ENCODE results near the gene ATP1A1. TPM values are rescaled to one million over a fixed set of nuclear protein-coding genes. Genes with fewer than 3 reads are reported as not detected.

Gene ATP1A1
- total and polyA plus RNA-seq, 9 of the 15 experiments (the other 6 are each of a cell fraction or from before 2014, with no cell fraction given) = 99.3 to 513 (median 234) TPM

DNA sequence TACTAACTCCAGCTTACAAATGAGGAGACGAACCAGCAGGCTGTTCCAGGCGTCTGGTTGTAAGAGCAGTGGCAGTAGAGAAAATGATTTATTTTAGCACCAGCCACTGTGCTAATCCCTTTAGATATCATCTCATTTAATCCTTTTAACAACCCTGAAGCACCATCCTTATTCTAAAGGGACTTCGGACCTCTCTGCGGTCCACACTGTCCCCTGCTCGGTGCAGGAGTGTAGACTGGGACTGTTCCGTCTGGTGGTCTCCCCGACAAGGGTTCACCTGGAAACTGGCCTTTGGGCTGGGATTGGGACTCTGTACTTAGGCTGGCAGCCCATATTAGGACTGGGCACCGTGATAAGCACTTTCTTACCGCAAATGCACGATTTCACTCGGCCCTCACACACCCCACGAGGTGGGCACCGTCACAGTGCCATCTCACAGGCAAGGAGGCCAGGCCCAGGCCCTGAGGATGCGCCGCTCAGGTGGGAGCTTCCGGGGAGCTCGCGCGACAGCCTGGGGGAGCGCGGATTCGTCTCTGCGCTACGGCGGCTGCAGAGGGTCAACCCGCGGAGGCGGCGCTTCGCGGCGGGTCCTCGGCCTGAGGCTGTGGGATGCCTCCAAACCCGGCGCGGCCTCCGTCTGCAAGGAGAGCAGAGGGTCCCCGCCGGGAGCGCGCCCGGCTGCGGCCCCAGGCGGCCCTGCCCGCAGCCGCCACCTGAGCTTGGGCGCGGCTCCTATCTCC is 45.2 kb downstream of the ATP1A1 start (continued):
- TF ChIP-seq, protein P1, sequence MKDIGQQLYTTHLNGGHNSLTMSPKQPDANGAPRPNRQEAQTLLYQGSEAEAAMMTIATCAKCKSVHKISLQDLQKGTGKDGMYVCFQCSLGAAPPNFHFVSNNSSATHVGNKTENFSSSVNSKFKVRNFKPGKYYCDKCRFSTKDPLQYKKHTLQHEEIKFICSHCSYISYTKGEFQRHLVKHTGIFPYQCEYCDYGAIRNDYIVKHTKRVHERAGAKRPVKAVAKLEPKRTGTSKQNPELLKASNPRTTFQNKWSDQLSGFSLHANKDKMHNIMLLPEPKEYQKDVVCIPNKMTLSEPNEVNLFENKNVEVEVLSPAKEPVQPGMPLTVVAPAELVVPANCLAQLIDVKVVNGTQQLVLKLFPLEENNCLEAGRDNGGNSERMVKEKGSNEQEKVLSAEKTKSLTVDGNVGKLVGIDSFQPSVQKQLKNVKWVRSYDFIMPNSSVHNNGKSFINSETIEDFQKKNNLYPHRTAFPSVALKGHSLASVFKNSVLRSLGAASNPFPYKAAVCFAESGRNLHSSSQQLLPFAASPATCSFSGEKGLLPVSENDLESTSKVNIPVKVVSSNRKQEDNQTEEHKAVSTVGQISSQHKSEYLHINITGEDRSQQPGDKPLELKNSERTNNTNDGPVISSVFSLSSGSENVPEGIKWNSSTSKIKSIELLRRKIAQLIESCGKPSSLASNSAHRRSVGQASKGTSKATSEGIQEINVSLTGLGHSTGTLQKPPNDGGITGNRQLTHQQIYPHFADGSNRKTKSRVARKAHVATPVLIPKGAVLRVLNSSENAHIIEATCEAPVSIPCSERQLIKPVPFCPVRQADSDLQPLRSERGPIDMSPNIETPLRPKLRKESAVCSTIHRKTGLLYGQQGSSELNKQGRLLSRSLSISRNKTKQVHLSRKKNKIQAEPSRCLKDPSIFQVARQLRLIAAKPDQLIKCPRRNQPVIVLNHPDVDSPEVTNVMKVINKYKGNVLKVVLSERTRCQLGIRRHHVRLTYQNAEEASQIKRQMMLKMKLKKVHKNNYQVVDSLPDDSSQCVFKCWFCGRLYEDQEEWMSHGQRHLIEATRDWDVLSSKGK (CRISPR knock-in tag; IDR thresholded peaks at IDR 0.05) = no peak
- TF ChIP-seq KLF16 (IDR thresholded peaks at IDR 0.05) (peak; percentile 68), SREBF1 (IDR thresholded peaks at IDR 0.05; ENCODE audit: borderline replicate concordance, low read depth, low read length) (no peak), TEAD2 (tag; IDR thresholded peaks at IDR 0.05) (no peak), KDM5B (IDR thresholded peaks at IDR 0.05; ENCODE audit: insufficient replicate concordance, low read depth, low read length) (peak; percentile 70), ZNF766 (CRISPR knock-in tag; conservative IDR thresholded peaks at IDR 0.05) (no peak), SMAD1 (IDR thresholded peaks at IDR 0.05; ENCODE audit: low read depth, low read length, partially characterized antibody) (no peak), XRCC3 (IDR thresholded peaks at IDR 0.05) (no peak), ARID1B (IDR thresholded peaks at IDR 0.05) (no peak)
- TF ChIP-seq, protein P2, sequence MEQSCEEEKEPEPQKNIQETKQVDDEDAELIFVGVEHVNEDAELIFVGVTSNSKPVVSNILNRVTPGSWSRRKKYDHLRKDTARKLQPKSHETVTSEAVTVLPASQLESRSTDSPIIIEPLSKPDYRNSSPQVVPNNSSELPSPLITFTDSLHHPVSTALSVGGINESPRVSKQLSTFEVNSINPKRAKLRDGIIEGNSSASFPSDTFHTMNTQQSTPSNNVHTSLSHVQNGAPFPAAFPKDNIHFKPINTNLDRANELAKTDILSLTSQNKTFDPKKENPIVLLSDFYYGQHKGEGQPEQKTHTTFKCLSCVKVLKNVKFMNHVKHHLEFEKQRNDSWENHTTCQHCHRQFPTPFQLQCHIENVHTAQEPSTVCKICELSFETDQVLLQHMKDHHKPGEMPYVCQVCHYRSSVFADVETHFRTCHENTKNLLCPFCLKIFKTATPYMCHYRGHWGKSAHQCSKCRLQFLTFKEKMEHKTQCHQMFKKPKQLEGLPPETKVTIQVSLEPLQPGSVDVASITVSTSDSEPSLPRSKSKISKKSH (CRISPR knock-in tag; IDR thresholded peaks at IDR 0.05) = no peak
- TF ChIP-seq, protein P3, sequence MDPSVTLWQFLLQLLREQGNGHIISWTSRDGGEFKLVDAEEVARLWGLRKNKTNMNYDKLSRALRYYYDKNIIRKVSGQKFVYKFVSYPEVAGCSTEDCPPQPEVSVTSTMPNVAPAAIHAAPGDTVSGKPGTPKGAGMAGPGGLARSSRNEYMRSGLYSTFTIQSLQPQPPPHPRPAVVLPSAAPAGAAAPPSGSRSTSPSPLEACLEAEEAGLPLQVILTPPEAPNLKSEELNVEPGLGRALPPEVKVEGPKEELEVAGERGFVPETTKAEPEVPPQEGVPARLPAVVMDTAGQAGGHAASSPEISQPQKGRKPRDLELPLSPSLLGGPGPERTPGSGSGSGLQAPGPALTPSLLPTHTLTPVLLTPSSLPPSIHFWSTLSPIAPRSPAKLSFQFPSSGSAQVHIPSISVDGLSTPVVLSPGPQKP (CRISPR knock-in tag; IDR thresholded peaks at IDR 0.05) = no peak
- TF ChIP-seq, protein P4, sequence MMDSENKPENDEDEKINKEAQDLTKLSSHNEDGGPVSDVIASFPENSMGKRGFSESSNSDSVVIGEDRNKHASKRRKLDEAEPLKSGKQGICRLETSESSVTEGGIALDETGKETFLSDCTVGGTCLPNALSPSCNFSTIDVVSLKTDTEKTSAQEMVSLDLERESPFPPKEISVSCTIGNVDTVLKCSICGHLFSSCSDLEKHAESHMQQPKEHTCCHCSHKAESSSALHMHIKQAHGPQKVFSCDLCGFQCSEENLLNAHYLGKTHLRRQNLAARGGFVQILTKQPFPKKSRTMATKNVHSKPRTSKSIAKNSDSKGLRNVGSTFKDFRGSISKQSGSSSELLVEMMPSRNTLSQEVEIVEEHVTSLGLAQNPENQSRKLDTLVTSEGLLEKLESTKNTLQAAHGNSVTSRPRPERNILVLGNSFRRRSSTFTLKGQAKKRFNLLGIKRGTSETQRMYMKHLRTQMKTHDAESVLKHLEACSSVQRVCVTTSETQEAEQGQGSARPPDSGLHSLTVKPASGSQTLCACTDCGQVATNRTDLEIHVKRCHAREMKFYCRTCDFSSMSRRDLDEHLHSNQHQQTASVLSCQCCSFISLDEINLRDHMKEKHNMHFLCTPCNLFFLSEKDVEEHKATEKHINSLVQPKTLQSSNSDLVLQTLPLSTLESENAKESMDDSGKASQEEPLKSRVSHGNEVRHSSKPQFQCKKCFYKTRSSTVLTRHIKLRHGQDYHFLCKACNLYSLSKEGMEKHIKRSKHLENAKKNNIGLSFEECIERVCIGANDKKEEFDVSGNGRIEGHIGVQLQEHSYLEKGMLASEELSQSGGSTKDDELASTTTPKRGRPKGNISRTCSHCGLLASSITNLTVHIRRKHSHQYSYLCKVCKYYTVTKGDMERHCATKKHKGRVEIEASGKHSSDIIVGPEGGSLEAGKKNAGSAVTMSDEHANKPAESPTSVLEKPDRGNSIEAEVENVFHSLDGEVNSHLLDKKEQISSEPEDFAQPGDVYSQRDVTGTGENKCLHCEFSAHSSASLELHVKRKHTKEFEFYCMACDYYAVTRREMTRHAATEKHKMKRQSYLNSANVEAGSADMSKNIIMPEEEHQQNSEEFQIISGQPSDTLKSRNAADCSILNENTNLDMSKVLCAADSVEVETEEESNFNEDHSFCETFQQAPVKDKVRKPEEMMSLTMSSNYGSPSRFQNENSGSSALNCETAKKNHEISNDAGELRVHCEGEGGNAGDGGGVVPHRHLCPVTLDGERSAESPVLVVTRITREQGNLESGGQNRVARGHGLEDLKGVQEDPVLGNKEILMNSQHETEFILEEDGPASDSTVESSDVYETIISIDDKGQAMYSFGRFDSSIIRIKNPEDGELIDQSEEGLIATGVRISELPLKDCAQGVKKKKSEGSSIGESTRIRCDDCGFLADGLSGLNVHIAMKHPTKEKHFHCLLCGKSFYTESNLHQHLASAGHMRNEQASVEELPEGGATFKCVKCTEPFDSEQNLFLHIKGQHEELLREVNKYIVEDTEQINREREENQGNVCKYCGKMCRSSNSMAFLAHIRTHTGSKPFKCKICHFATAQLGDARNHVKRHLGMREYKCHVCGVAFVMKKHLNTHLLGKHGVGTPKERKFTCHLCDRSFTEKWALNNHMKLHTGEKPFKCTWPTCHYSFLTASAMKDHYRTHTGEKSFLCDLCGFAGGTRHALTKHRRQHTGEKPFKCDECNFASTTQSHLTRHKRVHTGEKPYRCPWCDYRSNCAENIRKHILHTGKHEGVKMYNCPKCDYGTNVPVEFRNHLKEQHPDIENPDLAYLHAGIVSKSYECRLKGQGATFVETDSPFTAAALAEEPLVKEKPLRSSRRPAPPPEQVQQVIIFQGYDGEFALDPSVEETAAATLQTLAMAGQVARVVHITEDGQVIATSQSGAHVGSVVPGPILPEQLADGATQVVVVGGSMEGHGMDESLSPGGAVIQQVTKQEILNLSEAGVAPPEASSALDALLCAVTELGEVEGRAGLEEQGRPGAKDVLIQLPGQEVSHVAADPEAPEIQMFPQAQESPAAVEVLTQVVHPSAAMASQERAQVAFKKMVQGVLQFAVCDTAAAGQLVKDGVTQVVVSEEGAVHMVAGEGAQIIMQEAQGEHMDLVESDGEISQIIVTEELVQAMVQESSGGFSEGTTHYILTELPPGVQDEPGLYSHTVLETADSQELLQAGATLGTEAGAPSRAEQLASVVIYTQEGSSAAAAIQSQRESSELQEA (IDR thresholded peaks at IDR 0.05; ENCODE audit: low read depth) = peak; percentile 95
